Mesenchymal stem cell (in vitro differentiated cells and primary cell): ENCODE data around the gene TSSK6.

Experiments used
- DNase-seq: peaks from one replicate; pipeline ENCODE4 v3.0.0-alpha.2; 2013
- H2AFZ ChIP-seq: one replicate; pipeline ENCODE4 v1.6.1; 2013; ENCODE audit warnings: low read depth, mild to moderate bottlenecking, control low read depth, inconsistent platforms, low read length, moderate library complexity
- H2AK5ac ChIP-seq: 2 replicates; pipeline ENCODE4 v1.6.1; 2013; ENCODE audit warnings: low read length, moderate library complexity, mild to moderate bottlenecking, inconsistent platforms; ENCODE audit not compliant: severe bottlenecking
- H2BK120ac ChIP-seq: one replicate; pipeline ENCODE4 v1.6.1; 2013; ENCODE audit warnings: low read depth, mild to moderate bottlenecking, inconsistent platforms, low read length, moderate library complexity
- H2BK12ac ChIP-seq, 2 experiments: one replicate each; pipeline ENCODE4 v1.6.1; 2013; ENCODE audit warnings: inconsistent platforms in 2 of 2, low read length in 2 of 2, mild to moderate bottlenecking in 2 of 2, moderate library complexity in 2 of 2, control low read depth in 1 of 2
- H2BK15ac ChIP-seq: one replicate; pipeline ENCODE4 v1.6.1; 2013; ENCODE audit warnings: mild to moderate bottlenecking, low read depth, inconsistent platforms; ENCODE audit not compliant: poor library complexity, severe bottlenecking
- H2BK5ac ChIP-seq: 2 replicates; pipeline ENCODE4 v1.6.1; 2013; ENCODE audit warnings: low read depth, mild to moderate bottlenecking, low read length, control low read depth, inconsistent platforms; ENCODE audit not compliant: poor library complexity, severe bottlenecking
- H3K14ac ChIP-seq, 2 experiments: one replicate each; pipeline ENCODE4 v1.6.1; 2013; ENCODE audit warnings: inconsistent platforms in 2 of 2, low read length in 2 of 2, control low read depth in 1 of 2, mild to moderate bottlenecking in 1 of 2, moderate library complexity in 1 of 2
- H3K18ac ChIP-seq, 2 experiments: one replicate each; pipeline ENCODE4 v1.6.1; 2013; ENCODE audit warnings: inconsistent platforms in 2 of 2, low read length in 2 of 2, control low read depth in 1 of 2, low read depth in 1 of 2, mild to moderate bottlenecking in 1 of 2
- H3K23ac ChIP-seq, 2 experiments: one replicate each; pipeline ENCODE4 v1.6.1; 2013; ENCODE audit warnings: inconsistent platforms in 2 of 2, low read length in 2 of 2, mild to moderate bottlenecking in 2 of 2, moderate library complexity in 2 of 2, control low read depth in 1 of 2
- H3K27ac ChIP-seq: 2 replicates; pipeline ENCODE4 v1.5.1; 2013; ENCODE audit warnings: mild to moderate bottlenecking, moderate library complexity, low read length, control low read depth, inconsistent platforms; ENCODE audit not compliant: poor library complexity, severe bottlenecking
- H3K27me3 ChIP-seq, 2 experiments: 2 replicates each; pipeline versions ENCODE4 v1.6.1 to v1.7.0; 2013; ENCODE audit warnings: low read length in 2 of 2, mild to moderate bottlenecking in 2 of 2, moderate library complexity in 2 of 2, control low read depth in 1 of 2, inconsistent platforms in 1 of 2; ENCODE audit not compliant: control insufficient read depth in 1 of 2, insufficient read depth in 1 of 2
- H3K36me3 ChIP-seq, 2 experiments: 2 replicates each; pipeline versions ENCODE4 v1.6.1 to v1.7.0; 2013; ENCODE audit warnings: low read length in 2 of 2, control low read depth in 1 of 2, inconsistent platforms in 1 of 2, low read depth in 1 of 2, mild to moderate bottlenecking in 1 of 2; ENCODE audit not compliant: insufficient read depth in 2 of 2, control insufficient read depth in 1 of 2
- H3K4ac ChIP-seq, 2 experiments: one replicate each; pipeline ENCODE4 v1.6.1; 2013; ENCODE audit warnings: inconsistent platforms in 2 of 2, low read length in 2 of 2, mild to moderate bottlenecking in 2 of 2, moderate library complexity in 2 of 2, control low read depth in 1 of 2, low read depth in 1 of 2
- H3K4me1 ChIP-seq: 2 replicates; pipeline ENCODE4 v1.6.1; 2013; ENCODE audit warnings: low read depth, low read length, control low read depth; ENCODE audit not compliant: control insufficient read depth, insufficient read depth
- H3K4me2 ChIP-seq: 2 replicates; pipeline ENCODE4 v1.6.1; 2013; ENCODE audit warnings: low read length, mild to moderate bottlenecking, inconsistent platforms; ENCODE audit not compliant: poor library complexity, severe bottlenecking
- H3K4me3 ChIP-seq, 2 experiments: 2 replicates each; pipeline versions ENCODE4 v1.5.1 to v1.7.0; 2013; ENCODE audit warnings: low read length in 2 of 2, mild to moderate bottlenecking in 2 of 2, control low read depth in 1 of 2, low read depth in 1 of 2; ENCODE audit not compliant: insufficient read depth in 1 of 2
- H3K79me1 ChIP-seq: replicated peaks from 2 replicates; pipeline ENCODE4 v1.6.1; 2013; ENCODE audit warnings: mild to moderate bottlenecking, control low read depth, low read length, inconsistent platforms; ENCODE audit not compliant: poor library complexity, severe bottlenecking
- H3K9ac ChIP-seq: 2 replicates; pipeline ENCODE4 v1.7.0; 2013; ENCODE audit warnings: mild to moderate bottlenecking, low read length, moderate library complexity
- H3K9me3 ChIP-seq: 2 replicates; pipeline ENCODE4 v1.7.0; 2013; ENCODE audit warnings: mild to moderate bottlenecking, low read length; ENCODE audit not compliant: control insufficient read depth
- H4K8ac ChIP-seq: one replicate; pipeline ENCODE4 v1.6.1; 2013; ENCODE audit warnings: inconsistent platforms, mild to moderate bottlenecking, low read length, moderate library complexity
- H4K91ac ChIP-seq: one replicate; pipeline ENCODE4 v1.6.1; 2013; ENCODE audit warnings: mild to moderate bottlenecking, low read length, inconsistent platforms
- WGBS: methylation state at CpG from one replicate; pipeline ENCODE4 v1.1.7; 2013; ENCODE audit warnings: mixed read lengths; 5-methylcytosine and 5-hydroxymethylcytosine counted together

The TSSK6 gene

DNA sequence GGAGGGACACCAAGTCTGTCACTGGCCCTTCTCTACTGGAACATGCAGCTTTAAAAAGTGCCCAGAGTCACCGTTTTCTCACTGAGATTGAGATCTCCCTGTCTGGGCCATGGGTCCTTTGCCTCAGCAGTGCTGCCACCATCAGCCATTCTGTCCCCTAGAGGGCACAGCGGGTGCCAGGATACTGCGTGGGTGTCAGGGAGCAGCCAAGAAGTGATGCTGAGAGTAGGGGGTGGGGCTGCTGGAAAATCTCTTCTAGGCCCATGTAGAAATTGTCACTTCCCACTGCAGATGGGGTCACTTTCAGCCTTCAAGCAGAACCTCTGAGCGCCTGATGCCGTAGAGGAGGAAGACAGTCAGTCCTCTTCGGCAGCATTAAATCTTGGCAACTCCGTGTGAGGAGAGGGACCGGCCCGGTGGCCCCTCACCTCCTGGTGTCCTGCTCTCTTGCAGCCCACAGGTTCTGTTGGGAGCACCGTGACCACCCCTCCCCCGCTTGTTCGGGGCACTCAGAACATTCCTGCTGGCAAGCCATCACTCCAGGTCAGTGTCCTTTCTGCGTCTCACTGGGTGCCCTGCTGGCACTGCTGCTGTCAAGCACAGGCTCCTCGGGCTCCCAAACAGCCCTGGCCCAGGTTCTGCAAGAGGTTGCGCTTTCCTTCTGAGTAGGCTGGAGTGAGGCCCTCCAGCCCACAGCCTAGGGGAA is 21.4 kb downstream of the TSSK6 start:
- no peak for DNase-seq
- H2AK5ac ChIP-seq: no peak overlapping the region
- no peak overlapping the region for H3K4me2 ChIP-seq
- H2BK12ac ChIP-seq: no peak overlapping the region
- H4K91ac ChIP-seq: no peak overlapping the region
- H3K27me3 ChIP-seq: no peaks in the 10 kb centered on the region
- peak overlapping the region; percentile 21 for H3K9ac ChIP-seq
- H3K4me1 ChIP-seq: peaks cover 13% of the 10 kb centered on the region
- no peak overlapping the region for H4K8ac ChIP-seq
- no peak overlapping the region for H2BK15ac ChIP-seq
- H2BK5ac ChIP-seq: no peak overlapping the region
- H3K79me1 ChIP-seq: peaks cover 49% of the 10 kb centered on the region
- no peak overlapping the region for H3K23ac ChIP-seq
- H3K4ac ChIP-seq: no peak overlapping the region
- no peak overlapping the region for H3K27ac ChIP-seq
- H2BK120ac ChIP-seq: no peak overlapping the region
- H2AFZ ChIP-seq: no peak overlapping the region
- H3K9me3 ChIP-seq: no peaks in the 10 kb centered on the region
- H3K14ac ChIP-seq: no peak overlapping the region
- no peak overlapping the region for H3K18ac ChIP-seq
- H3K36me3 ChIP-seq: peaks cover 68 to 75% of the 10 kb centered on the region in 2 experiments
- no peak overlapping the region for H3K4me3 ChIP-seq
- 96% methylated on average over 15 of the region's 15 CpGs for WGBS

- DNase-seq: no peak
- Histone ChIP-seq H3K4me1 (peaks cover 29% of the 10 kb centered on the region), H2BK5ac (no peak overlapping the region), H4K91ac (no peak overlapping the region), H3K23ac (no peak overlapping the region), H3K4me3 (no peak overlapping the region), H3K9ac (no peak overlapping the region), H3K36me3 (peaks cover 50 to 57% of the 10 kb centered on the region in 2 experiments), H2BK120ac (no peak overlapping the region), H2AFZ (no peak overlapping the region), H2BK12ac (no peak overlapping the region), H3K4me2 (no peak overlapping the region), H3K18ac (no peak overlapping the region), H4K8ac (no peak overlapping the region), H3K14ac (no peak overlapping the region), H2AK5ac (no peak overlapping the region), H3K27ac (no peak overlapping the region), H3K79me1 (peaks cover 32% of the 10 kb centered on the region), H2BK15ac (no peak overlapping the region), H3K9me3 (no peaks in the 10 kb centered on the region), H3K27me3 (no peaks in the 10 kb centered on the region), H3K4ac (no peak overlapping the region)
- WGBS: 97% methylated on average over 21 of the region's 21 CpGs
Measured at GRCh38 chr19:19492026-19492610, 23.2 kb downstream of the TSSK6 start.

DNA sequence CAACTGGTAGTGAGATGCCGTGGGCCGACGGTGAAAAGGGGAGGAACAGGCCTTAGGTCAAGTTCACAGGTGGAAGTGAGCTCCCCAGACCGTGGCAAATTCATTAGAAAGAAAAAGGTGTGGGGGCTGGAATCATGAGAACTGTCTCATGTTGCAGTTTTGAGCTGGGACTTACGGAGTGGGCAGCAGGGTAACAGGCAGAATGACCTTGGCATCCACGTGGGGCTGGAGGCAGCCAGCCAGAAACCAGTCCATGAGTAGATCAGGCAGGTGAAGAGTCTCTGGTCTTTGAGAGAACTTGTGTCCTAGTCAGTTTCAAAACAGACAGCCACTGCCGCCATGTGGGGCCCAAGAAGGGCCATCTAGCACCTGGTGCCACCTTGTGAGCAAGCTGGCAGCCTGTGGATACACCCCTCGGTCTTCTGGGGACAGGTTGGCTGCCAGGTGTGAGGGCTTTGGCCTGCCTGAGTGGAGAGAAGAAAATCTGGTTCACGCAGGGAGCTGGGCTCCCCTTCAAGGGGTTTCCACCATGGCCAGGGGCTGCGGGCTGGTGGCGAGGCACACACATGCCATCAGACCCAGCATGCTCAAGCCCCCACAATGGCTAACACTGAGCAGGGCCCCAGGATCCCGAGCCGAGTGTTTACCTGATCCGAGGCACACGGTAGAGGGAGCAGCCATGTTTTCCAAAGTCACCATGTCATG is 23.9 kb downstream of the TSSK6 start:
- H2BK120ac ChIP-seq: no peak overlapping the region
- no peak overlapping the region for H3K27ac ChIP-seq
- no peak overlapping the region for H4K91ac ChIP-seq
- no peak overlapping the region for H2BK12ac ChIP-seq
- H3K36me3 ChIP-seq: peaks cover 43 to 57% of the 10 kb centered on the region in 2 experiments
- H3K4me3 ChIP-seq: no peak overlapping the region
- H3K14ac ChIP-seq: no peak overlapping the region
- H3K4me1 ChIP-seq: peaks cover 35% of the 10 kb centered on the region
- no peaks in the 10 kb centered on the region for H3K9me3 ChIP-seq
- no peak overlapping the region for H3K9ac ChIP-seq
- no peak overlapping the region for H3K4me2 ChIP-seq
- H3K27me3 ChIP-seq: no peaks in the 10 kb centered on the region
- DNase-seq: no peak
- no peak overlapping the region for H2BK5ac ChIP-seq
- peaks cover 35% of the 10 kb centered on the region for H3K79me1 ChIP-seq
- H3K4ac ChIP-seq: no peak overlapping the region
- no peak overlapping the region for H3K23ac ChIP-seq
- H4K8ac ChIP-seq: no peak overlapping the region
- H2AFZ ChIP-seq: no peak overlapping the region
- no peak overlapping the region for H2BK15ac ChIP-seq
- H2AK5ac ChIP-seq: no peak overlapping the region
- WGBS: 91% methylated on average over 15 of the region's 15 CpGs
- no peak overlapping the region for H3K18ac ChIP-seq
